Endothelial cell of umbilical vein (primary cell): Measurements from ENCODE around the gene F2RL2.

Experiments
- EZH2 ChIP-seq: IDR thresholded peaks from 2 replicates; pipeline ENCODE4 v1.6.1; 2012; ENCODE audit warnings: borderline replicate concordance, low read depth, mild to moderate bottlenecking, moderate library complexity, low read length, inconsistent platforms; ENCODE audit not compliant: severe bottlenecking
- GATA2 ChIP-seq: IDR thresholded peaks from 2 replicates; pipeline ENCODE4 v1.7.0; 2011; ENCODE audit warnings: low read depth, mild to moderate bottlenecking, moderate library complexity, mixed read lengths, low read length; ENCODE audit not compliant: insufficient read length, insufficient read depth
- JUN ChIP-seq: IDR thresholded peaks from 2 replicates; pipeline ENCODE4 v1.6.1; 2011; ENCODE audit warnings: borderline replicate concordance, low read depth; ENCODE audit not compliant: insufficient read length, insufficient read depth
- MAX ChIP-seq: IDR thresholded peaks from 2 replicates; pipeline ENCODE4 v1.6.1; 2011; ENCODE audit not compliant: insufficient read depth, insufficient read length
- MYC ChIP-seq: IDR thresholded peaks from one replicate; pipeline ENCODE4 v1.6.1; 2011; ENCODE audit warnings: mild to moderate bottlenecking, low read depth, low read length
- POLR2AphosphoS5 ChIP-seq: IDR thresholded peaks from 2 replicates; pipeline ENCODE4 v1.6.1; 2012; ENCODE audit warnings: low read depth, mild to moderate bottlenecking, control low read depth, low read length, moderate library complexity; ENCODE audit not compliant: insufficient read depth
- TF ChIP-seq, protein P1 (sequence below), 2 donors: IDR thresholded peaks; 1 replicate in 1 of 2; 2 replicates in 1 of 2; pipeline ENCODE4 v1.5.1; 2011; ENCODE audit warnings: low read length in 2 of 2, mild to moderate bottlenecking in 2 of 2, moderate library complexity in 2 of 2, control low read depth in 1 of 2, inconsistent platforms in 1 of 2, low read depth in 1 of 2; ENCODE audit not compliant: insufficient read depth in 1 of 2; ENCODE audit errors: extremely low read depth in 1 of 2

- TF ChIP-seq POLR2AphosphoS5, result peak; percentile 12
- TF ChIP-seq MYC, result no peak
- TF ChIP-seq, protein P1, sequence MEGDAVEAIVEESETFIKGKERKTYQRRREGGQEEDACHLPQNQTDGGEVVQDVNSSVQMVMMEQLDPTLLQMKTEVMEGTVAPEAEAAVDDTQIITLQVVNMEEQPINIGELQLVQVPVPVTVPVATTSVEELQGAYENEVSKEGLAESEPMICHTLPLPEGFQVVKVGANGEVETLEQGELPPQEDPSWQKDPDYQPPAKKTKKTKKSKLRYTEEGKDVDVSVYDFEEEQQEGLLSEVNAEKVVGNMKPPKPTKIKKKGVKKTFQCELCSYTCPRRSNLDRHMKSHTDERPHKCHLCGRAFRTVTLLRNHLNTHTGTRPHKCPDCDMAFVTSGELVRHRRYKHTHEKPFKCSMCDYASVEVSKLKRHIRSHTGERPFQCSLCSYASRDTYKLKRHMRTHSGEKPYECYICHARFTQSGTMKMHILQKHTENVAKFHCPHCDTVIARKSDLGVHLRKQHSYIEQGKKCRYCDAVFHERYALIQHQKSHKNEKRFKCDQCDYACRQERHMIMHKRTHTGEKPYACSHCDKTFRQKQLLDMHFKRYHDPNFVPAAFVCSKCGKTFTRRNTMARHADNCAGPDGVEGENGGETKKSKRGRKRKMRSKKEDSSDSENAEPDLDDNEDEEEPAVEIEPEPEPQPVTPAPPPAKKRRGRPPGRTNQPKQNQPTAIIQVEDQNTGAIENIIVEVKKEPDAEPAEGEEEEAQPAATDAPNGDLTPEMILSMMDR (IDR thresholded peaks at IDR 0.05; ENCODE audit: extremely low read depth in 1 of 2, insufficient read depth in 1 of 2, low read depth in 1 of 2, low read length in 2 of 2), result no peak
- no peak for TF ChIP-seq EZH2
- TF ChIP-seq JUN, result peak; percentile 17
- TF ChIP-seq GATA2, result peak; percentile 61
- TF ChIP-seq MAX, result no peak
Observed at GRCh38 chr5:76643371-76643770, 20.2 kb upstream of the F2RL2 start.
